Measurements from ENCODE around the gene MYBPHL.

GRCh38 chr1:109299558-109300343, 7.1 kb downstream of the MYBPHL start:
- TF ChIP-seq, protein P1, sequence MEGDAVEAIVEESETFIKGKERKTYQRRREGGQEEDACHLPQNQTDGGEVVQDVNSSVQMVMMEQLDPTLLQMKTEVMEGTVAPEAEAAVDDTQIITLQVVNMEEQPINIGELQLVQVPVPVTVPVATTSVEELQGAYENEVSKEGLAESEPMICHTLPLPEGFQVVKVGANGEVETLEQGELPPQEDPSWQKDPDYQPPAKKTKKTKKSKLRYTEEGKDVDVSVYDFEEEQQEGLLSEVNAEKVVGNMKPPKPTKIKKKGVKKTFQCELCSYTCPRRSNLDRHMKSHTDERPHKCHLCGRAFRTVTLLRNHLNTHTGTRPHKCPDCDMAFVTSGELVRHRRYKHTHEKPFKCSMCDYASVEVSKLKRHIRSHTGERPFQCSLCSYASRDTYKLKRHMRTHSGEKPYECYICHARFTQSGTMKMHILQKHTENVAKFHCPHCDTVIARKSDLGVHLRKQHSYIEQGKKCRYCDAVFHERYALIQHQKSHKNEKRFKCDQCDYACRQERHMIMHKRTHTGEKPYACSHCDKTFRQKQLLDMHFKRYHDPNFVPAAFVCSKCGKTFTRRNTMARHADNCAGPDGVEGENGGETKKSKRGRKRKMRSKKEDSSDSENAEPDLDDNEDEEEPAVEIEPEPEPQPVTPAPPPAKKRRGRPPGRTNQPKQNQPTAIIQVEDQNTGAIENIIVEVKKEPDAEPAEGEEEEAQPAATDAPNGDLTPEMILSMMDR (IDR thresholded peaks at IDR 0.05): no peak
- TF ChIP-seq POLR2A (IDR thresholded peaks at IDR 0.05; ENCODE audit: low read depth): no peak
- TF ChIP-seq EP300 (IDR thresholded peaks at IDR 0.05): no peak
- no peak for TF ChIP-seq POLR2AphosphoS5 (IDR thresholded peaks at IDR 0.05)
